Muscle of arm (tissue), 12 donors: Measurements from ENCODE around the gene EPB41L2. TPM values are rescaled to one million over a fixed set of nuclear protein-coding genes. Genes with fewer than 3 reads are reported as not detected.

Source experiments
- DNase-seq: peaks from one replicate; pipeline ENCODE4 v3.0.0-alpha.2; 2013
- polyA plus RNA-seq, 12 donors: library from polyadenylated mRNA; unstranded; fragments of 120-200 nt; gene quantifications; one replicate each; pipeline ENCODE4 v1.2.1, GENCODE V29; 2013; ENCODE audit not compliant: insufficient read length in 12 of 12

Gene EPB41L2
- polyA plus RNA-seq, 12 donors, result 165 to 362 (median 233) TPM; not detected in 1

- peak; percentile 78 for DNase-seq
Measured at GRCh38 chr6:130872250-130873095, 190.6 kb downstream of the EPB41L2 start.

- no peak for DNase-seq
Measured at GRCh38 chr6:130870179-130870880, 192.7 kb downstream of the EPB41L2 start.

GRCh38 chr6:130869681-130870080 lies 193.4 kb downstream of the EPB41L2 start:
- DNase-seq, result no peak

GRCh38 chr6:130865793-130866192 lies 197.3 kb downstream of the EPB41L2 start:
- DNase-seq, result no peak

- no peak for DNase-seq
Measured at GRCh38 chr6:130864344-130864743, 198.7 kb downstream of the EPB41L2 start.

GRCh38 chr6:130863415-130864230 lies 199.4 kb downstream of the EPB41L2 start:
- DNase-seq, result no peak

- no peak for DNase-seq
Measured at GRCh38 chr6:130862370-130862769, 200.7 kb downstream of the EPB41L2 start.

GRCh38 chr6:130859161-130859867 lies 203.7 kb downstream of the EPB41L2 start:
- no peak for DNase-seq

- DNase-seq, result no peak
Measured at GRCh38 chr6:130858498-130859160, 204.4 kb downstream of the EPB41L2 start.

GRCh38 chr6:130858054-130858453 lies 205.0 kb downstream of the EPB41L2 start:
- no peak for DNase-seq

GRCh38 chr6:130853555-130854183 lies 209.4 kb downstream of the EPB41L2 start:
- no peak for DNase-seq

- no peak for DNase-seq
Measured at GRCh38 chr6:130852844-130853554, 210.0 kb downstream of the EPB41L2 start.

- no peak for DNase-seq
Measured at GRCh38 chr6:130851026-130851425, 212.0 kb downstream of the EPB41L2 start.

- no peak for DNase-seq
Measured at GRCh38 chr6:130849594-130849993, 213.5 kb downstream of the EPB41L2 start.

- DNase-seq, result no peak
Measured at GRCh38 chr6:130848945-130849344, 214.1 kb downstream of the EPB41L2 start.

GRCh38 chr6:130847001-130847910 lies 215.8 kb downstream of the EPB41L2 start:
- DNase-seq, result no peak

- no peak for DNase-seq
Measured at GRCh38 chr6:130846501-130846900, 216.5 kb downstream of the EPB41L2 start.

GRCh38 chr6:130843575-130844320 lies 219.3 kb downstream of the EPB41L2 start:
- DNase-seq, result no peak
